ENCODE data around the gene ADAM17.
"Not testable (repeated sequence)": the region's sequence is repeated elsewhere in the genome, so short reads cannot be mapped to it uniquely, and the experiment has no call there.

ADAM17 gene

DNA sequence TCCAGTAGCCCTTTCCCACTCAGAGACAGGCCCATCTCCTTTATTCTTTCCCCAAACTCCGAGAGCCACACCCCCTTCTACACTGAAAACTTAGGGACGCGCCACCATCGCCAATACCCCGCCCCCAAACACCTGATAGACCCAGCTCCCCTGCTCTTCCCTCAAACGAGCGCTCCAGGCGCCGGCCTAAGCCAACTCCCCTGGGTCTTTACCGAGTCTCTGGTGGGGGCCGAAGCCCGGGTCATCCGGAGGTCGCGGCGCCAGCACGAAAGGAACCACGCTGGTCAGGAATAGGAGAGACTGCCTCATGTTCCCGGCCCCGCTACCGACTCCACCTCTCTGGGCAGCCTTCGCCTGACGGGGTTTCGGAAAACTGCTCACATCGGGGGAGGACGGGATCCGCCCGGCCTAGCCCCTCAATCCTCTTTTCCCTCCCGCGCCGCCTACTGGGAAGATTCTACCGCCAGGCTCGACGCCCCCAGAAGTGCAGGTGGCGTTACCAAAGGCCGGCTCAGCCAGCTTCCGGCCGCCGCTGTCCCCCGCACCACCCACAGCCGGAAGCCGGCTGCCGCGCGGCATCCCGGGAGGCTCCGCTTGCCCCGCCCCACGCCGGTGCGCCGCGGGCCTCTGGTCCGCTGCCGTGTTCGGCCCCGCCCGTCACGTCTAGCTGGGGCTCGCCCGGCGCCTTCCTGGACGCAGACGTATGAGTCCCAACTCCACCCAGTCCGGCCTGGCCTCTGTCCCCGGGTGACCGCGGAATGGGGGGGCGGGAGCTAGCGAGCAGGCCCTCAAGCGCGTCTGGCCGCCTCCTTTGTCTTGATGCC, at the start of gene ADAM17:
TSS of gene ADAM17 (minus strand) at position 534 of the 824 bp plus-strand sequence. CDS start at position 309, 225 bp downstream.
- DNase-seq: peak; percentile 76 to 82

DNA sequence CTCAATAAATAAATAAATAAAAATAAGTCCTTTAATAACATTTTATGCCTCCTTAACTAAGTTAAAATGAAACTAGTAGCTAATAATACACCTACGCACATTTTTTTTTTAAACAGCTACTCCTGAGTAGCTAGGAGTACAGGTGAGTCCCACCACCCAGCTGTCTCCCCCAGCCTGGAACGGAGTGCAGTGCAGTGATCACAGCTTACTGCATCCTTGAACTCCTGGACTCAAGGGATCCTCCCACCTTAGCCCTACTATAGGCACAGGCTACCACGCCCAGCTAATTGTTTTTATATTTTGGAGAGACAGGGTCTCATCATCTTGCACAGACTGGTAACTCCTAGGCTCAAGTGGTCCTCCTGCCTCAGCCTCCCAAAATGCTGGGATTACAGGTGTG, 46.8 kb upstream of the ADAM17 start:
- DNase-seq: no peak

DNA sequence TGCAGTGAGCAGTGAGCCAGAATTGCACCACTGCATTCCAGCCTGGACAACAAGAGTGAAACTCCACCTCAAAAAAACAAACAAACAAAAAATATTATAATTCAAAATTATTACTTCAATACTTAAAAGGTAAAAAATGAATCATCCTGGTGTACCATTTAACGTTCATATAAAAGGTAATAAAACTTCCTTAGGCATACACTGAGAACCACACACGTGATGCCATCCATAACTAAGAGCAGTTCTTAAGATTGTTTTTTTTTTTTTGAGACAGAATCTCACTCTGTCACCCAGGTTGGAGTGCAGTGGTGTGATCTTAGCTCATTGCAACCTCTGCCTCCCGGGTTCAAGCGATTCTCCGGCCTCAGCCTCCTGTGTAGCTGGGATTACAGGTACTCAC, 45.8 kb upstream of the ADAM17 start:
- no peak for DNase-seq

DNA sequence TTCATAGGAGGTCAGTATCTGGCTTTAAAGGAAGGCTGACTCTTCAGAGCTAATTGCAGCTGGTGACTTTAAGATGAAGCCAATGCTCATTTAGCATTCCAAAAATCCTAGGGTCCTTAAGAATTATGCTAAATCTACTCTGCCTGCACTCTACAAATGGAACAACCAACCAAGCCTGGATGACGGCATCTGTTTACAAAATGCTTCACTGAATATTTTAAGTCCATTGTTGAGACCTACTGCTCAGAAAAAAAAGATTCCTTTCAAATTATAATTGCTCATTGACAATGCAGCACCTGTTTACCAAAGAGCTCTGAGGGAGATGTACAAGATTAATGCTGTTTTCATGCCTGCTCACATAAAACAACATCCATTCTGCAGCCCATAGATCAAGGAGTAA, 43.8 kb upstream of the ADAM17 start:
- no peak for DNase-seq

DNA sequence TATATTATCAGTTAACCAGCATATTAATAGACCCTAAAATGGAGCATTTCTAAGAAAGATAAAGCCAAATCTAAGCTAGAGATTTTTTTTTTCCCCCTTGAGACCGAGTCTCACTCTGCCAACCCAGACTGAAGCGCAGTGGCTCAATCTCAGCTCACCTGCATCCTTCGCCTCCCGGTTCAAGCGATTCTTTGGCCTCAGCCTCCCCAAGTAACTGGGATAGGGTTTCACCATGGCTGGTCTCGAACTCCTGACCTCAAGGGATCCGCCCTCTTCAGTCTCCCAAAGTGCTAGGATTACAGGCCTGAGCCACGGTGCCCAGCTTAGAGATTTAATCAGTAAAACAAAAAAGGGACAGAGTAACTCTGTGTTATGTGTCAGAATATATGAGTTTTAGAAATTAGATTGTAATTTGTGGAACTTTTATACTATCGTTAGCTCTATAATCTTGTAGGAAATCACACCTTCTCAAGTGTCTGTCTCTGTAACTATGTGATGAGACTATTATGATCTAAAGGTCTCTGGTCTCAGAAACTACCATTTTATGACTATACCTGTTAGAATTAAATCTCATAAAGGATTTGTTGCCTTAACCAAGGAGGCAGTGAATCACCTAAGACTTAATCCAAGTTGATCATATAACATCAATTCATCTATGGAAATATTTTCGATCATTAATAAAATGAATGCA, 41.1 kb upstream of the ADAM17 start:
- no peak for DNase-seq

DNA sequence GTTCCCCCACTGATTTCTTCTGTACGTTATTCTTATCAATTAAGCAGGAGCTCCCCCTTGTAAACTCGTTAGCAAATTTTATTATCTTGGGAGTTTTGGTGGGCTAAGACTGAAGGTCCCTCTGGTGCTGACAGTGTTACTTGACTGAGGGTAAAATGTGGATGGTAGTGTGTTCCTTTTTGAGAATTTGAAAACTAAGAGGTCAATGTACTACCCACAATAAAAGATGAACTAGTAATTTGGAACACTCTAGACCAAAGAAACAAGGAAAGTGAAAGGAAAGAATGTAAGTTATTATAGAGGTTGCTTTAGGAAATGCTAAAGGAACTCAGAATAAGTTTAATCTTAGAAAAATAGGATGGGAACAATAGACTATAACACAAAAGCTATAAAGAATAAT, 40.1 kb upstream of the ADAM17 start:
- no peak for DNase-seq

DNA sequence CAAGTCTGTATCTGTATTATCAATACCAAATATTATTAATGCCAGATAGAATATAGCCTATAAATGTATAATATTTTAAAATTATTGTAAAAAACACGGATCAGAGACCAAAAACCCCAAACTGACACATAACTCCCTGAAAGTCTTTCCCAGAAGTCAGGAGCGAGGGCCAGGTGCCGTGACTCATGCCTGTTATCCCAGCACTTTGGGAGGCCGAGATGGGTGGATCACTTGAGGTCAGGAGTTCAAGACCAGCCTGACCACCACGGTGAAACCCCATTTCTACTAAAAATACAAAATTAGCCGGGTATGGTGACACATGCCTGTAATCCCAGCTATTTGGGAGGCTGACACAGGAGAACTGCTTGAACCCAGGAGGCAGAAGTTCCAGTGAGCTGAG, 39.6 kb upstream of the ADAM17 start:
- DNase-seq: not testable (repeated sequence)

DNA sequence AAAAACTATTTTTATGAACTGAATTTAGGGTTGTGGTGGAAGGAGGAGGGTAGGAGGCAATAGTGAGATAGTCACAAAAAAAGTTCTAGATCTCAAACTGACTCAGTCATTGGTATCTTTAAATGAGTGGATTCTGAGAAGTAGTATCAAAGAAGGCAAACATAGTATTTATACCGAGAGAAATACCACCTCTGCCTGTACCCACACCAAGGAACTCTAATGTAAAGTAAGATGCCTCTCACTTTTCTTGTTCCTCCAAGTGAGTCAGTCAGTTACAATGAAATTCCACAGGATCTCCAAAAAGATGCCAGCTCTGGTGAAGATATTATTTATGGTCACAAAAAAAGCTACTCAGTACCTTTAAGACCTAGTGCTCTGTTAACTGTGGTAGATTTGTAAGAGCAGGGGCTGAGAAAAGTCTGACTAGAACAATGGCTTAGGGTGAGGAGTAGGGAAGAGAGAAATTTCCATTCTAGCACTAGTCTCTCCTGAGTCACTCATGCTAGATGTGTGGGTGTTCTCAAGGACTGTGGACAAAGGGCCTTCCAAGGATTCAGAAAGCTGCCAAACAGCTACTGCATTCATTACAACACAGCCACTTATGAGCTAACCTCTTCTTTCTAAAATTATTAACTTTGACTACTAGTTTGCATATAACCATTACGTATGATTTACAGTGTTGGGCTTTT, 38.9 kb upstream of the ADAM17 start:
- no peak for DNase-seq

DNA sequence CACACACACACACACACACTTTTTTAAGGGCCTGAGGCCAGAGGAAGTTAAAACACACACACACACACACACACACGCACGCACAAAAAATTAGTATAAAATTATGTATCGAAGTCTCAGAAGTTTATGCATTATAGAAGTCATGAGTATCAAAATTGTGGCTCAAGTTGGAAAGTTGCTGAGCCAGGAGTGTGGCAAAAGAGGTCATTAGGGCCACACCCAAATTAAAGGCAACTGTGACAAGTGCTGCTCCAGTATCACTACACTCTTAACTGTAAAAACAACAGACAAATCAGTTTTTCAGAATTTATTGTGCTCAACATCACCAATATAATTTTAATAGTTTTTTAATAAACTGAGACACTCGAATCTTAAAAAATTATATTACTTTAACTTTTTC, 38.3 kb upstream of the ADAM17 start:
- no peak for DNase-seq

DNA sequence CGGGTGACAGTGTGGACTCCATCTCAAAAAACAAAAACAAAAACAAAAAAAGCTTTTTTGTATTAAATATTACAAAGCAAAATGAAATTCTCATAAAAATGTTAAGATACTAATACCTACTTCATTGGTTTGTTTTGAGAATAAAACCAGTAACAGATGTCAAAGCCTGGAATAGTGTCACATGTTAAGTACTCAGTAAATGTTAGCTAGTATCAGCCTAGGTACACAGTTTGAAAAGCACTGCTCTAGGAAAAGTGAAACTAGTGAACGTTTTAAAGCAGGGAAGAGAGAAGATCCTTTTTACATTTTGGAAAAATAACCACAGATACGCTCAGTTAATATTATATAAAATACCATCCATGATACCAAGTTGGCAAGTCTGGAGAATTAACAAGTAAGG, 37.1 kb upstream of the ADAM17 start:
- no peak for DNase-seq

DNA sequence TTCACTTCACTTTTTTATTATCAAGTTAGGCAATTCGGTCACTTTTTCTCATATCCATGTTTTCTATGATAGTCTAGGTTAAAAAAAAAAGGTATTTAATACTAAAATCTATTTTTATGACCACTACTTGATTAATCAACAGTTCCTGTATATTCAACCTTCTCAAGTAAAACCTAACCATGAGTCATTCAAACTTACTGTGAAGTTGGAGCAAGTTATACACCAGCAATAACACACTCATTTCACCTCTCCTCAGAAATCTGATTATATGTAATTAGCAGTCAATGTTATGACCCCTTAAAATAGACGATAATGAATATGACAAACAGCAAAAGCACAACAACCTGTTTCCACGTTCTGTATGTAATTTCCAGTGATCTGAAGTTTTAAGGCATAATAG, 35.0 kb upstream of the ADAM17 start:
- DNase-seq: no peak

DNA sequence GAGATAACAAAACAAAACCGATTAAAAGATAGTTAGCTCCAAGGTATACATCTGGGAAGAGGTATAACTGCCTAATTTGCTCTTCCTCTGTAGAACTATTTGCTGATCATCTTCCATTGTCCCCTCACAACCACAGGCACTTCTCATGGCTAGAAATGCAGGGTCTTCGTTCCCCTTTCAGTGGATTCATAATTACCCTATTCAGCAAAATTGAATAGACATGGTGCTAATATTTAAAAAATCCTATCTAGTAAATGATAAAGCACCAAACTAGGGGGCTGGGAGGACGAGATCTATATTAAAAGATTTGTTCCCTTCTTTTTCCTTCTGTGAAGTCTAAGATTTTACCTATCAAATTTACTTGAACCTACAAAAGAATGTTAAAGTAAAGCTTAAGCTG, 30.8 kb upstream of the ADAM17 start:
- DNase-seq: no peak

DNA sequence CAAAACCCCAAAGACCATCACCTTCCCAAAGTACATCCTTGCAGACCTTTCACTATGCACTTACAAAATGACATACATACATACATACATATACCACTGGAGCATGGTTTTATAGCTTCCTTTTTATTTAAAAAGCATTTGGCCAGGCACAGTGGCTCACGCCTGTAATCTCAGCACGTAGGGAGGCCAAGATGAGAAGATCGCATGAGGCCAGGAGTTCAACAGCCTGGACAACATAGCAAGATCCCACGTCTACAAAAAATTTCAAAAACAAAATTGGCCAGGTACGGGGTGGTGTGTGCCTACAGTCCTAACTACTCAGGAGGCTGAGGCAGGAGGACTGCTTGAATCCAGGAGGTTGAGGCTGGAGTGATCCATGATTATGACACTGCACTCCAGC, 29.9 kb upstream of the ADAM17 start:
- DNase-seq: no peak

DNA sequence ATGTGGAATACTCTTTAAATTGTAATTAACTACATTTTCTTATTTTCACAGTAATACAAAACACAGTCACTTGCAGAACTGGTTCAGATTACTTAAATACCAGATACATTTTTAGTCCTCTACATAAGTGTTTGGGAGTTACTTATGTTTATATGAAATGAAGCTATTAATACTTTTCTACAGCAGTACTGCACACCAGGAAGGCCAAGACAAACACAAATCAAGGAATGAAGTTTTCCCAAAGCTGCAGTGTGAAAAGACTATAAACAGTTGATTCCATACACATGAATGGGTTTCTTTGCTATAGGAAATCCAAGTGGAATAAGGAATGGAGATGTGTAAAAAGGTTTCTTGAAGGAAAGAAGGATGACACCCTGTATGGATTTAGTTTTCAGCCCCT, 29.3 kb upstream of the ADAM17 start:
- DNase-seq: not testable (repeated sequence)

DNA sequence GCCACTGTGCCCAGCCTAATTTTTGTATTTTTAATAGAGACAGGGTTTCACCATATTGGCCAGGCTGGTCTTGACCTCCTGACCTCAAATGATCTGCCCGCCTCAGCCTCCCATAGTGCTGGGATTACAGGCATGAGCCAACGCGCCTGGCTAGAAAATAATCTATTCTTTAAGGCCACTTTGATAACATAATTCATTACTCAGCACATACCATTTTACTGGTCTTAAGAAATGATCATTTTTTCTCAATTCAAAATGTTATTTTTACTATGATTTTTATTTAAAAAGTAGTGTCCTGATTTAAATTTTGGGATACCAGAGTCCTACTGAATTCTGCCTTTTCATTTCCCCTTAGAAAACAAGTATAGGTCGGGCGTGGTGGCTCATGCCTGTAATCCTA, 27.0 kb upstream of the ADAM17 start:
- DNase-seq: no peak

DNA sequence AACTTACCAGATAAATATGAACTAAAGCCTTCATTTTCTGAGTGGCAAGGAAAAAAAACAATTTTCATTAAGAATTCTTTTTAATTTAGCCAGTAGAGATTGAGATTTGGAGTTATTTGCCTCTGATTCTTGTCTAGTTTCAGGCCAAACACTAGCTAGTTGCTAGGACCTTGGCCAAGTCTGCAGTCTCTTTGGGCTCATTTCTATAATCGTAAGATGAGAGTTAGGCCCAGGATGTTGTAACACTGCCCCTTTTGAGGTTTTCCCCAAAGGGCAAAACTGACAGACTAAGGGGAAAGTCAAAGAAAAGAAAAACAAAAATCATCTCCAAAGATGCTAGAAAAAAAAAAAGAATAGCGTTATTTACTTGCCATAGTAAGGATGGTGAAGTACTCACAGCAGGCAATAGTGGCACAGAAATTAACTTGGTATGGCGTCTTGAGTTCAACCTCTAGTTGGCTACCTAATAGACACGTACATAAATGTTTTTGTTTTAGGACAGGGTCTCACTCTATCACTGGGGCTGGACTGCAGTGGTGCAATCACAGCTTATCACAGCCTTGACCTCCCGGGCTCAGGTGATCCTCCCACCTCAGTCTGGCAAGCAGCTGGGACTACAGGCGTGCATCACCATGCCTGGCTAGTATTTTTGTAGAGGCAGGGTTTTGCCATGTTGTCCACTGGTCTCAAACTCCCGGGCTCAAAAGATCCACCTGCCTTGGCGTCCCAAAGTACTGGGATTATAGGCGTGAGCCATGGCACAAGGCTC, 23.0 kb upstream of the ADAM17 start:
- no peak for DNase-seq

DNA sequence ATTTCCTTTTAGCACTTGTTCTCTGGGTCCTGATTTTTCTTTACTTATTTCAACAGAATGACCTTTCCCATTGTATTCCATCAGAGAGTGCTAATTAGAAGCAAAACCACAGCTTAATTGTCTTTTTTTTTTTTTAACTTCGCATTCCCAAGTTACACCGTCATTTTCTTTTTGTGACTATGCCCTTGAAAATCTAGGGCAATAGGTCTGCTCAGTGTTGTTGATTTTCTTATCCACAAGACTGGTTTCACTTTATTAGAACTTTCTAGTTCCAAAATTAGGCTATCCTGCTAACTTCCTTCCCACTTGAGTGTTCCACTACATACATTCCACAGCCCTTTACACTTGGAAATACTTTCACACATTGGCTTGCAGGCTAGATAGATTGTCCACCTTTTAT, 18.7 kb upstream of the ADAM17 start:
- no peak for DNase-seq

DNA sequence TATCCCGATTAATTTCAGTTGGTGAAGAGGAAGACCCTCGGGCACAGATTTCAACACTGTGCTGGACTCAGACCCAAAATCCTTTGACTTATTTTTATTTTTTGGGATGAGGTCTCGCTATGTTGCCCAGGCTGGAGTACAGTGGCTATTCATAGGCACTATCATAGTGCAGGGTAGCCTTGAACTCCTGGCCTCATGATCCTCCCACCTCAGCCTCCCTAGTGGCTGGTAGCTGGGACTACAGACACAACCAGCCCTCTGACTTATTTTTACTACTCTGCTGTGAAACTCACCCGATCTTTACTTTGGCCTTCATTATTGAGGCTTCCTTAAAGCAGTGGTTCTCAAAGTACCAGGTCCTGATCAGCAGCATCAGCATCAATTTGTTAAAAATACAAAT, 18.2 kb upstream of the ADAM17 start:
- DNase-seq: no peak

DNA sequence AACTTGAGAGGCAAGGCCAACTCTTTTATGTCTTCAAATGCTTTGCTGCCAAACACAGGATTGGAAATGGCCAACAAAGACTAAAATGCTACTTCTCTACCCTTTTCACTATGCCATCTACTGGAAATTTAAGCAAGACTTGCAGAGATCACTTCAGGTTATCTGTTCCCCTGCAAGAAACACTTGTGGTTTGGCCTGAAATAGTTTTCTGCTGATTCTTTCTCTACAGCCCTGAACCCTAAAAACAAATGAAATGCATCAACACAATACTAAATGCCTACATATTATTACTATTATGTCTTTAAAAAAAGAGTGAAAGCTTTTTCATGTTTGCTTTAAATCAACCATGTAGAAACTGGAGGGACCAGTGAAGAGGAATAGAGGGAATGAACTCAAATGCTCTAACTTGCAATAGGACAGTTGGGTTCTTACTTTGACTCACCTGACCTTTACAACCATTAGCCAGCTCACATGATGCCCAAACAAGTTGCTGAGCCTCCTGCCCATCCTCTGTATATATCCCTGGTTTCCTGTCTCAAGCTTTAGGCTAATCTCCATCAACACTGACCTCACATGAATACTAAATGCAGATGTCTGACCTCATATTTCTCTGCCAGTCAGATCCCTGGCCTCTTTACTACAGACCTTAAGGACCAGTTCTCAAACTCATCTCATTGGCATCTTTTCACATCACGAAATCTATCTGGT, 17.5 kb upstream of the ADAM17 start:
- no peak for DNase-seq

DNA sequence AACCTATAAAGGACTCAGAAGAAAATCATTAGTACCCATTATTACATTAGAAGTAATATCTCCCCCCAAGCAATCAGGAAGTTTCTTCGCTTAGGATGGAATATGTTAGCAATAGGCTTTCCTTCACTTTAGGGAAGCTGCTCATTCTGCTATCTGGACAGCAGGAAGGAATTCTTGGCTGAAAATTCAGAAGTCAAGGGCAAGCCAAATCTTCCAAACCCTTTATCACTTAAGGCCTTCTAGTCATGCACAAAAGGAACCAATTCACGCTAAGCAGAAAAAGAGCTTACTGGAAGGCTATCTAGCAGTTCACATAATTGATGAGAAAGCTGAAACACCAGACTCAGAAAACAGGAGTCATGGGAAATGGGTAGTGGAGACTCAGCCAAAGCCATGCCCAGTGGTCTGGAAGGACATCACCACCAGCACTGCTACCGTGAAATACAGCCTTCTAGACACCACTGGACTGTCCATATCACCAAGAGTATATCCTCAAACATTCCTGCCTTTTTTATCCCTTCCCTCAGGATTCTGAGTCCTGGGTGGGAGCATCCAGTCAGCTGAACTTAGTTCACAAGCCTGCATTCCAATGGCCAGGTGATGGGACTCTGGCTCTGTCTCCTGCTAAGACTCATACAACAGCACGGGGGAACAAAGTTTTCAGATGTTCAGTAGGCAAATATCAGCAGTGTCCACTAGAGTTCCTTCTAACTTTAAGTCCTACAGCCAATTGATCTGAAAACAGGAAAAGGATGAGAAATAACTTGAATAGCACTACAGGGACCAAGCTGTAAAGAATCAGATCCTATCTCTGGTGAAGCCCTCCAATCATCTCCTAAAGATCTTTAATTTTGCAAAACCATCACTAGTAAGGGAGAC, 14.8 kb upstream of the ADAM17 start:
- DNase-seq: no peak

DNA sequence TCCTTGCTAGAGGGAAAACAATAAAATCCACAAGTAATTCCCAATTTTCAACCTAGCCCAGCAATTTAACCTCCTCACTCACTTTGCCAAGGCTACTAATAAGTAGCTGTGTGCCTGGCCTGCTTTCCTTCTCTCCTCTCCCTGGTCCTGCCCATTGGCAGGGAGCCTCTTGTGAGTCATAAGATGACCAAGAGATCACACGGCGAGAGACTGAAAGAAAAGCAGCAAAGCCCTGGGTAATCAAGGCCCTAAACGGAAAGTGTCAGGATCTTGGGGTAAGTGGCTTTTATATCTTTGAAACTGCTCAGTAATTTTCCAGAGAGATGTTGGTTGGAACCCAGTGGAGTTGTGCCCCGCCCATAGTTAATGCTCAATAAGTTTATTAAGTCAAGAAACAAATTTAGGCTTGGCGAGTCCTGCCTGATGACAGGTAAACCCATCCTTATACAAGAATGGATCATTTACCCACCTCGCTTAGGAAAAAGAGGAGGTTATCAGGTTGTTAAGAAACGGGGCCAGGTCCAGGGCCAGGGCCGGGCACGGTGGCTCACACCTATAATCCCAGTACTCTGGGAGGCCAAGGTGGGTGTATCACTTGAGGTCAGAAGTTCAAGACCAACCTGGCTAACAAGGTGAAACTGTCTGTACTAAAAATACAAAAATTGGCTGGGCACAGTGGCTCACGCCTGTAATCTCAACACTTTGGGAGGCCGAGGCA, 10.0 kb upstream of the ADAM17 start:
- DNase-seq: no peak
